Panc1 (cell line): ENCODE data around the gene KIF24. TPM values are rescaled to one million over a fixed set of nuclear protein-coding genes. Genes with fewer than 3 reads are reported as not detected.

Experiments
- ATAC-seq: fragments of 200-7000 bp; cut with Tn5 transposase; 2 replicates; pipeline ENCODE4 v1.9.1; 2020; ENCODE audit warnings: mild to moderate bottlenecking, moderate library complexity
- BruUV-seq: library from RNA; stranded (reverse); fragments of 400-500 nt; replicated peaks from 2 replicates; lab custom pipeline; 2021; lab: Mats Ljungman, UMichigan
- CTCF ChIA-PET: fragments of 300-600 bp; sonication (Branson Sonifier 250); formaldehyde crosslinking; loops from one replicate; lab custom pipeline; 2022; ENCODE audit warnings: antibody characterized with exemption; lab: Charles Lee
- POLR2A ChIA-PET: fragments of 300-600 bp; sonication (Branson Sonifier 250); formaldehyde crosslinking; loops from one replicate; lab custom pipeline; 2022; ENCODE audit warnings: antibody characterized with exemption; lab: Charles Lee
- DNase-seq: peaks from one replicate; pipeline ENCODE4 v3.0.0-alpha.2; 2010; ENCODE audit warnings: low read depth, low spot score
- H3K27ac ChIP-seq: 2 replicates; pipeline ENCODE4 v1.5.1; 2011; ENCODE audit warnings: mild to moderate bottlenecking, low read length, inconsistent platforms
- H3K27me3 ChIP-seq: fragments of 200-500 bp; sonication (Bioruptor generic); 2 replicates; pipeline ENCODE4 v1.6.0; 2014; ENCODE audit warnings: low read length, inconsistent platforms; ENCODE audit not compliant: control insufficient read depth, insufficient read depth
- H3K36me3 ChIP-seq: fragments of 200-500 bp; sonication (Bioruptor generic); 2 replicates; pipeline ENCODE4 v1.5.1; 2014; ENCODE audit warnings: inconsistent platforms, mild to moderate bottlenecking, low read length, moderate library complexity; ENCODE audit not compliant: control insufficient read depth, insufficient read depth
- H3K4me1 ChIP-seq: 2 replicates; pipeline ENCODE4 v1.5.1; 2011; ENCODE audit warnings: inconsistent platforms, mild to moderate bottlenecking, low read length, moderate library complexity; ENCODE audit not compliant: control insufficient read depth, insufficient read depth
- H3K4me3 ChIP-seq, 2 experiments: 2 replicates each; pipeline ENCODE4 v1.5.1; 2011 to 2012; ENCODE audit warnings: low read depth in 2 of 2, low read length in 2 of 2, mild to moderate bottlenecking in 2 of 2, inconsistent platforms in 1 of 2, moderate library complexity in 1 of 2
- H3K9me3 ChIP-seq: fragments of 200-500 bp; sonication (Bioruptor generic); 2 replicates; pipeline ENCODE4 v1.5.1; 2014; ENCODE audit warnings: low read depth, mild to moderate bottlenecking, inconsistent platforms, low read length, moderate library complexity; ENCODE audit not compliant: control insufficient read depth, insufficient read depth
- POLR2AphosphoS5 ChIP-seq: IDR thresholded peaks from 2 replicates; pipeline ENCODE4 v1.6.1; 2012; ENCODE audit warnings: mild to moderate bottlenecking, low read depth, low read length, moderate library complexity
- SIN3A ChIP-seq: IDR thresholded peaks from 2 replicates; pipeline ENCODE4 v1.6.1; 2012; ENCODE audit warnings: low read depth, mild to moderate bottlenecking, low read length, moderate library complexity, borderline replicate concordance; ENCODE audit not compliant: insufficient read depth
- TCF7L2 ChIP-seq: IDR thresholded peaks from 2 replicates; pipeline ENCODE4 v1.6.1; 2011; ENCODE audit warnings: mild to moderate bottlenecking, low read depth, low read length, inconsistent platforms
- in situ Hi-C: cut with HindIII; loops from 2 replicates; pipeline ENCODE4 v1.10.0; 2016; ENCODE audit warnings: low sequenced_read_pairs, low pct_unique_long_range_greater_than_20kb
- intact Hi-C: fragments of 100-400 bp; cut with micrococcal nuclease; formaldehyde crosslinking; loops from one replicate; pipeline ENCODE4 v1.10.0; 2022; ENCODE audit not compliant: unreplicated experiment
- total RNA-seq: library from RNA; stranded (reverse); gene quantifications from one replicate; pipeline ENCODE4 v1.2.1, GENCODE V29; 2021; ENCODE audit not compliant: unreplicated experiment
- TF ChIP-seq, protein P1 (sequence below): fragments of 450-650 bp; IDR thresholded peaks from 2 replicates; pipeline ENCODE4 v1.5.1; 2017; ENCODE audit warnings: mild to moderate bottlenecking
- TF ChIP-seq, protein P2 (sequence below), 2 experiments: IDR thresholded peaks; 2 replicates each; pipeline ENCODE4 v1.6.1; 2011 to 2012; ENCODE audit warnings: low read depth in 2 of 2, control low read depth in 1 of 2, low read length in 1 of 2, mild to moderate bottlenecking in 1 of 2, moderate library complexity in 1 of 2; ENCODE audit not compliant: insufficient read depth in 1 of 2

Gene KIF24
- total RNA-seq, 1 experiment from 2014 or later: 7.2 TPM

DNA sequence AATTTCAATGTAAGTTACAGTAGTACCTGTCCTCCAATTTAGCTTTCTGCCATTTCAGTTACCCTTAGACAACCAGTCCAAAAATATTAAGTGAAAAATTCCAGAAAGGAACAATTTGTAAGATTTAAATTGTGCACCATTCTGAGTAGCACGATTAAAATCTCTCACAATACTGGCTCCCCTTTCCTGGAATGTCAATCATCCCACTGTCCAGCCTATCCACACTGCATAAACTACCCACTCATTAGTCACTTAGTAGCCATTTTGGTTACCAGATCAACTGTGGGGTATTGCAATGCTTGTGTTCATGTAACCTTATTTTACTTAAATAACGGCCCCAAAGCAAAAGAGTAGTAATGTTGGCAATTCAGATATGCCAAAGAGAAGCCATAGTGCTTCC lies 11.6 kb downstream of the KIF24 start:
- intact Hi-C loops: no loop called here
- ChIA-PET POLR2A (interaction anchor here (0.6 kb wide), 1 partner anchor 477 kb away, joined by 5 read pairs; no protein-coding TSS in a partner anchor), CTCF (interaction anchor here (0.9 kb wide), 1 partner anchor 63 kb away, joined by 3 read pairs; no protein-coding TSS in a partner anchor)
- in situ Hi-C loops: no loop called here
- no peaks in the 10 kb centered on the region for H3K36me3 ChIP-seq
- TF ChIP-seq SIN3A: no peak
- TF ChIP-seq, protein P1, sequence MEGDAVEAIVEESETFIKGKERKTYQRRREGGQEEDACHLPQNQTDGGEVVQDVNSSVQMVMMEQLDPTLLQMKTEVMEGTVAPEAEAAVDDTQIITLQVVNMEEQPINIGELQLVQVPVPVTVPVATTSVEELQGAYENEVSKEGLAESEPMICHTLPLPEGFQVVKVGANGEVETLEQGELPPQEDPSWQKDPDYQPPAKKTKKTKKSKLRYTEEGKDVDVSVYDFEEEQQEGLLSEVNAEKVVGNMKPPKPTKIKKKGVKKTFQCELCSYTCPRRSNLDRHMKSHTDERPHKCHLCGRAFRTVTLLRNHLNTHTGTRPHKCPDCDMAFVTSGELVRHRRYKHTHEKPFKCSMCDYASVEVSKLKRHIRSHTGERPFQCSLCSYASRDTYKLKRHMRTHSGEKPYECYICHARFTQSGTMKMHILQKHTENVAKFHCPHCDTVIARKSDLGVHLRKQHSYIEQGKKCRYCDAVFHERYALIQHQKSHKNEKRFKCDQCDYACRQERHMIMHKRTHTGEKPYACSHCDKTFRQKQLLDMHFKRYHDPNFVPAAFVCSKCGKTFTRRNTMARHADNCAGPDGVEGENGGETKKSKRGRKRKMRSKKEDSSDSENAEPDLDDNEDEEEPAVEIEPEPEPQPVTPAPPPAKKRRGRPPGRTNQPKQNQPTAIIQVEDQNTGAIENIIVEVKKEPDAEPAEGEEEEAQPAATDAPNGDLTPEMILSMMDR: no peak
- TF ChIP-seq TCF7L2: no peak
- TF ChIP-seq, protein P2, sequence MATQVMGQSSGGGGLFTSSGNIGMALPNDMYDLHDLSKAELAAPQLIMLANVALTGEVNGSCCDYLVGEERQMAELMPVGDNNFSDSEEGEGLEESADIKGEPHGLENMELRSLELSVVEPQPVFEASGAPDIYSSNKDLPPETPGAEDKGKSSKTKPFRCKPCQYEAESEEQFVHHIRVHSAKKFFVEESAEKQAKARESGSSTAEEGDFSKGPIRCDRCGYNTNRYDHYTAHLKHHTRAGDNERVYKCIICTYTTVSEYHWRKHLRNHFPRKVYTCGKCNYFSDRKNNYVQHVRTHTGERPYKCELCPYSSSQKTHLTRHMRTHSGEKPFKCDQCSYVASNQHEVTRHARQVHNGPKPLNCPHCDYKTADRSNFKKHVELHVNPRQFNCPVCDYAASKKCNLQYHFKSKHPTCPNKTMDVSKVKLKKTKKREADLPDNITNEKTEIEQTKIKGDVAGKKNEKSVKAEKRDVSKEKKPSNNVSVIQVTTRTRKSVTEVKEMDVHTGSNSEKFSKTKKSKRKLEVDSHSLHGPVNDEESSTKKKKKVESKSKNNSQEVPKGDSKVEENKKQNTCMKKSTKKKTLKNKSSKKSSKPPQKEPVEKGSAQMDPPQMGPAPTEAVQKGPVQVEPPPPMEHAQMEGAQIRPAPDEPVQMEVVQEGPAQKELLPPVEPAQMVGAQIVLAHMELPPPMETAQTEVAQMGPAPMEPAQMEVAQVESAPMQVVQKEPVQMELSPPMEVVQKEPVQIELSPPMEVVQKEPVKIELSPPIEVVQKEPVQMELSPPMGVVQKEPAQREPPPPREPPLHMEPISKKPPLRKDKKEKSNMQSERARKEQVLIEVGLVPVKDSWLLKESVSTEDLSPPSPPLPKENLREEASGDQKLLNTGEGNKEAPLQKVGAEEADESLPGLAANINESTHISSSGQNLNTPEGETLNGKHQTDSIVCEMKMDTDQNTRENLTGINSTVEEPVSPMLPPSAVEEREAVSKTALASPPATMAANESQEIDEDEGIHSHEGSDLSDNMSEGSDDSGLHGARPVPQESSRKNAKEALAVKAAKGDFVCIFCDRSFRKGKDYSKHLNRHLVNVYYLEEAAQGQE (IDR thresholded peaks at IDR 0.05; ENCODE audit: insufficient read depth in 1 of 2, low read depth in 2 of 2, low read length in 1 of 2): no peak
- H3K4me1 ChIP-seq: no peaks in the 10 kb centered on the region
- DNase-seq: no peak
- no peaks in the 10 kb centered on the region for H3K9me3 ChIP-seq
- no peak for ATAC-seq
- no TSS peak for BruUV-seq
- no peaks in the 10 kb centered on the region for H3K27me3 ChIP-seq
- H3K27ac ChIP-seq: no peak overlapping the region
- no peak overlapping the region for H3K4me3 ChIP-seq

DNA sequence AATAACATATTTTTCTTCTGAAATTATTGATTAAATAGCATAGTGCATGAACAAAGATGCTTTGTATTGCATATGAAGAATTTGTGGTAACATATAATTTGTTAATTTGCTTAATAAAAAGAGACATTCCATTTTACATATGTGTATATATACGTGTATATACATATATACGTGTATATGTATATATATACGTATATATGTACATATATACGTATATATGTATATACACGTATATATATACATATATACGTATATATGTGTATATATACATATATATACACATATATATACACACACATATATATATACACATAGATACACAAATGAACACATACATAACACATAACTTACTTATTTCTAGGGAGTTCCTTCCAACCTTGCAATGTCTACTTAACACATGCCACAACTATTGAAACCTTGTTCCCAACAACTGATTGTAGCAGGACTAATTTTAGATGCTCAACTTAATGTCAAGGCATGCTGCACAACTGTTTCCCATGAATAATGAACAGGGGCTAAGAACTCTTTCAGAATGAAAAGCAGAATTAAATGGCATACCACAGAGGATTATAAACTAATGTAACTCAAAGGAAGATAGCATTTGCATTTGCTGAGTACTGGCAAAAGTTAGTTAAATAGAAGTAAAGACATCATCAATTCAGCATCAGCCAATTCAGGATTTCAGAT lies 17.4 kb downstream of the KIF24 start:
- intact Hi-C loops: no loop called here
- DNase-seq (no peak), ATAC-seq (no peak)
- Histone ChIP-seq H3K4me3 (no peak overlapping the region), H3K36me3 (no peaks in the 10 kb centered on the region), H3K4me1 (no peaks in the 10 kb centered on the region), H3K27ac (no peak overlapping the region), H3K27me3 (no peaks in the 10 kb centered on the region), H3K9me3 (no peaks in the 10 kb centered on the region)
- in situ Hi-C loops: no loop called here
- ChIA-PET CTCF (interaction anchor here (0.6 kb wide), 1 partner anchor 22 kb away, joined by 8 read pairs; no protein-coding TSS in a partner anchor), POLR2A (no interaction called here)
- no TSS peak for BruUV-seq
- TF ChIP-seq SIN3A (no peak), TCF7L2 (no peak), POLR2AphosphoS5 (no peak)
- TF ChIP-seq, protein P1: no peak
- TF ChIP-seq, protein P2 (IDR thresholded peaks at IDR 0.05; ENCODE audit: insufficient read depth in 1 of 2, low read depth in 2 of 2, low read length in 1 of 2): no peak
